K562 (cell line): Measurements from ENCODE around the gene DPEP2. TPM values are rescaled to one million over a fixed set of nuclear protein-coding genes. Genes with fewer than 3 reads are reported as not detected.

Experiments used
- ARID2 ChIP-seq: fragments of 450-650 bp; IDR thresholded peaks from 2 replicates; pipeline ENCODE4 v1.6.1; 2017; ENCODE audit warnings: antibody characterized with exemption, mild to moderate bottlenecking
- E2F6 ChIP-seq, 2 experiments: IDR thresholded peaks; 2 replicates each; pipeline ENCODE4 v1.6.1; 2011; ENCODE audit warnings: borderline replicate concordance in 1 of 2, control low read depth in 1 of 2, low read depth in 1 of 2, low read length in 1 of 2, mild to moderate bottlenecking in 1 of 2, mixed read lengths in 1 of 2, moderate library complexity in 1 of 2; ENCODE audit not compliant: insufficient read depth in 1 of 2, insufficient read length in 1 of 2, poor library complexity in 1 of 2, severe bottlenecking in 1 of 2; ENCODE audit errors: extremely low read depth in 1 of 2
- HDAC8 ChIP-seq: fragments of 450-650 bp; IDR thresholded peaks from 2 replicates; pipeline ENCODE4 v1.6.1; 2016; ENCODE audit warnings: mild to moderate bottlenecking, missing genetic modification characterization, moderate library complexity, missing compliant biosample characterization
- KDM5B ChIP-seq: fragments of 200-600 bp; sonication (generic); IDR thresholded peaks from 2 replicates; pipeline ENCODE4 v1.6.1; 2012; ENCODE audit warnings: low read depth, mild to moderate bottlenecking, moderate library complexity, low read length, control low read depth, inconsistent platforms; ENCODE audit not compliant: insufficient replicate concordance
- NUFIP1 ChIP-seq: fragments of 450-650 bp; IDR thresholded peaks from 2 replicates; pipeline ENCODE4 v1.6.1; 2018; ENCODE audit not compliant: partially characterized antibody
- PCBP2 ChIP-seq: fragments of 200-400 bp; formaldehyde crosslinking; IDR thresholded peaks from 2 replicates; pipeline ENCODE4 v1.6.1; 2018; ENCODE audit warnings: low read length, low read depth, mild to moderate bottlenecking, moderate library complexity; ENCODE audit not compliant: poor library complexity, severe bottlenecking
- RNF2 ChIP-seq: sonication (generic); IDR thresholded peaks from 2 replicates; pipeline ENCODE4 v1.6.1; 2016
- SMARCA5 ChIP-seq: fragments of 450-650 bp; IDR thresholded peaks from 2 replicates; pipeline ENCODE4 v1.6.1; 2016
- ZC3H11A ChIP-seq: IDR thresholded peaks from 2 replicates; pipeline ENCODE4 v1.6.1; 2012; ENCODE audit warnings: low read depth, low read length, improper control_type of control experiment
- ZMIZ1 ChIP-seq, 2 experiments: fragments of 150-350 bp in 1 of 2; IDR thresholded peaks; 2 replicates each; pipeline ENCODE4 v1.6.1; 2012 to 2016; ENCODE audit warnings: low read depth in 2 of 2, low read length in 2 of 2, mild to moderate bottlenecking in 1 of 2, moderate library complexity in 1 of 2
- ZNF134 ChIP-seq: fragments of 250-450 bp; sonication (Bioruptor Pico); conservative IDR thresholded peaks from 2 replicates; pipeline ENCODE4 v1.4.0; 2020
- ZNF24 ChIP-seq: fragments of 450-650 bp; IDR thresholded peaks from 2 replicates; pipeline ENCODE4 v1.6.1; 2016
- polyA plus RNA-seq, 8 experiments: library from polyadenylated mRNA; depleted of rRNA in 4 of 8; stranded (reverse) in 5 of 8; unstranded in 3 of 8; fragments of >200 nt; fragmentation: Nextera tagmentation in 2 of 8; fragmentation: Illumina TruSeq in 1 of 8; extraction: Ambion mirVana in 2 of 8; extraction: Trizol in 1 of 8; gene quantifications; 2 replicates each; pipeline versions ENCODE4 v1.2.1 to v1.2.3, GENCODE V29; 2011 to 2014; ENCODE audit warnings: inconsistent platforms in 1 of 8, missing spikeins in 1 of 8
- total RNA-seq, 7 experiments: library from RNA; depleted of rRNA in 6 of 7; stranded (reverse); fragments of >200 nt in 6 of 7; fragmentation: Illumina TruSeq in 2 of 7; extraction: Trizol in 2 of 7; gene quantifications; 2 replicates each; pipeline versions ENCODE4 v1.2.1 to v1.2.3, GENCODE V29; 2011 to 2021; ENCODE audit warnings: low replicate concordance in 1 of 7
- TF ChIP-seq, protein P1 (sequence below): sonication (generic); formaldehyde crosslinking; IDR thresholded peaks from 2 replicates; pipeline ENCODE4 v1.8.1; 2023; ENCODE audit warnings: mild to moderate bottlenecking, missing genetic modification reagents
- TF ChIP-seq, protein P2 (sequence below): fragments of 450-650 bp; IDR thresholded peaks from 2 replicates; pipeline ENCODE4 v1.6.1; 2016; ENCODE audit warnings: antibody characterized with exemption
- TF ChIP-seq, protein P3 (sequence below): sonication (generic); formaldehyde crosslinking; IDR thresholded peaks from 2 replicates; pipeline ENCODE4 v1.8.0; 2022; ENCODE audit warnings: missing genetic modification reagents, mild to moderate bottlenecking, borderline replicate concordance
- TF ChIP-seq, protein P4 (sequence below): fragments of 250-450 bp; sonication (Bioruptor Pico); IDR thresholded peaks from 2 replicates; pipeline ENCODE4 v1.8.0; 2022; ENCODE audit warnings: moderate library complexity, mild to moderate bottlenecking, inconsistent platforms

Gene DPEP2
- total and polyA plus RNA-seq, 9 of the 15 experiments (the other 6 are each of a cell fraction or from before 2014, with no cell fraction given), result 0.14 to 1.2 (median 0.38) TPM

DNA sequence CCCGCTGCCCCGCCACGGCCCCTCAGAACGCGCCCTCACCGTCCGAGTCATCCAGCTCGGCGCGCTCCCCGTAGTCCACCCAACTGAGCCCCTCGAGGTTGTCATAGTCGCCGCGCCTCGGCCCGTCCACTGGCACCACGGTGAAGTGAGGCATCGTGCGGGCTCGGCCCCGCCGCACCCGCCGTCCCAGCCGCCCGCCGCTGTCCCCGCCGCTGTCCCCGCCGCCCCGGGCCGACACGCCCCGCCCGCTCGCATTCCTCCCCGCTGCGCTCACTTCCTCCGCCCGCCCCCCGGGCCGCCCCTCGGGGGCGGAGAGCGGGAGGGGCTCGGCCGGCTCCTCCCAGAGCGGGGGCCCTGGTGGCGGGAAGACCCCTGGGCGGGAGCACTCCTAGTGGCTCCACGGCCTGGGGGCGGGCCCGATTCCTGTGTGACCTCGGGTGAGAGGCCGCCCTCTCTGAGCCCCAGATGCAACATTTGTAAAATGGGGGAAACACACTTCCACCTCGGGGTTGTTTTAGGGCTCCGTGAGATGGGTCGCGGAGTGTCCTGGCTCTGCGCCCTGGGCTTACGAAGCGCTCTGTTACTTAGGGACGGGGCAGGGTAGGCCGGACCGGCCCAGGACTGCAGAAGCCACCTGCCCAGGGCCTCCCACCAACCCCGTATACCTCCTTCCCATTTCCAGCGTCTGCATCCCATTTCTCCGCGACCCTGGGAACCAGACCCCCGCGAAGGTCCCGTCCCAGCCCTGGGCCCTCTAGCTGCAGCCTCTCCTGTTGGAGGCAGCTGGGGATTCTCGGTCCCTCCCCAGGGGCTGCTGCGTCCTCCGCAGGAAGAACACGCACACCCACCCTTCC, 30.7 kb downstream of the DPEP2 start, which contains the start of gene SLC12A4 (continued):
- TF ChIP-seq ZC3H11A (no peak), HDAC8 (tag) (no peak), ZNF134 (CRISPR knock-in tag) (no peak), NUFIP1 (no peak), E2F6 (IDR thresholded peaks at IDR 0.05; ENCODE audit: borderline replicate concordance in 1 of 2, extremely low read depth in 1 of 2, insufficient read depth in 1 of 2, insufficient read length in 1 of 2, low read depth in 1 of 2, low read length in 1 of 2, poor library complexity in 1 of 2, severe bottlenecking in 1 of 2) (peak; percentile 26 to 79), ZMIZ1 (IDR thresholded peaks at IDR 0.05; ENCODE audit: low read depth in 2 of 2, low read length in 2 of 2) (0 out of 4 replicates have a peak, but pooled peaks of 1 of the 2 experiments have one; percentile 5), RNF2 (no peak), ARID2 (no peak), KDM5B (peak; percentile 75), PCBP2 (no peak), ZNF24 (no peak), SMARCA5 (peak; percentile 99)
- TF ChIP-seq, protein P1, sequence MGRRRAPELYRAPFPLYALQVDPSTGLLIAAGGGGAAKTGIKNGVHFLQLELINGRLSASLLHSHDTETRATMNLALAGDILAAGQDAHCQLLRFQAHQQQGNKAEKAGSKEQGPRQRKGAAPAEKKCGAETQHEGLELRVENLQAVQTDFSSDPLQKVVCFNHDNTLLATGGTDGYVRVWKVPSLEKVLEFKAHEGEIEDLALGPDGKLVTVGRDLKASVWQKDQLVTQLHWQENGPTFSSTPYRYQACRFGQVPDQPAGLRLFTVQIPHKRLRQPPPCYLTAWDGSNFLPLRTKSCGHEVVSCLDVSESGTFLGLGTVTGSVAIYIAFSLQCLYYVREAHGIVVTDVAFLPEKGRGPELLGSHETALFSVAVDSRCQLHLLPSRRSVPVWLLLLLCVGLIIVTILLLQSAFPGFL (CRISPR knock-in tag), result no peak
- TF ChIP-seq, protein P2, sequence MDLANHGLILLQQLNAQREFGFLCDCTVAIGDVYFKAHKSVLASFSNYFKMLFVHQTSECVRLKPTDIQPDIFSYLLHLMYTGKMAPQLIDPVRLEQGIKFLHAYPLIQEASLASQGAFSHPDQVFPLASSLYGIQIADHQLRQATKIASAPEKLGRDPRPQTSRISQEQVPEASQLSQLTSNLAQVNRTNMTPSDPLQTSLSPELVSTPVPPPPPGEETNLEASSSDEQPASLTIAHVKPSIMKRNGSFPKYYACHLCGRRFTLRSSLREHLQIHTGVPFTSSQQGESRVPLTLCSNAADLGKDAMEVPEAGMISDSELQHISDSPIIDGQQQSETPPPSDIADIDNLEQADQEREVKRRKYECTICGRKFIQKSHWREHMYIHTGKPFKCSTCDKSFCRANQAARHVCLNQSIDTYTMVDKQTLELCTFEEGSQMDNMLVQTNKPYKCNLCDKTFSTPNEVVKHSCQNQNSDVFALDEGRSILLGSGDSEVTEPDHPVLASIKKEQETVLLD, result no peak
- TF ChIP-seq, protein P3, sequence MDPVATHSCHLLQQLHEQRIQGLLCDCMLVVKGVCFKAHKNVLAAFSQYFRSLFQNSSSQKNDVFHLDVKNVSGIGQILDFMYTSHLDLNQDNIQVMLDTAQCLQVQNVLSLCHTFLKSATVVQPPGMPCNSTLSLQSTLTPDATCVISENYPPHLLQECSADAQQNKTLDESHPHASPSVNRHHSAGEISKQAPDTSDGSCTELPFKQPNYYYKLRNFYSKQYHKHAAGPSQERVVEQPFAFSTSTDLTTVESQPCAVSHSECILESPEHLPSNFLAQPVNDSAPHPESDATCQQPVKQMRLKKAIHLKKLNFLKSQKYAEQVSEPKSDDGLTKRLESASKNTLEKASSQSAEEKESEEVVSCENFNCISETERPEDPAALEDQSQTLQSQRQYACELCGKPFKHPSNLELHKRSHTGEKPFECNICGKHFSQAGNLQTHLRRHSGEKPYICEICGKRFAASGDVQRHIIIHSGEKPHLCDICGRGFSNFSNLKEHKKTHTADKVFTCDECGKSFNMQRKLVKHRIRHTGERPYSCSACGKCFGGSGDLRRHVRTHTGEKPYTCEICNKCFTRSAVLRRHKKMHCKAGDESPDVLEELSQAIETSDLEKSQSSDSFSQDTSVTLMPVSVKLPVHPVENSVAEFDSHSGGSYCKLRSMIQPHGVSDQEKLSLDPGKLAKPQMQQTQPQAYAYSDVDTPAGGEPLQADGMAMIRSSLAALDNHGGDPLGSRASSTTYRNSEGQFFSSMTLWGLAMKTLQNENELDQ (CRISPR knock-in tag), result no peak
- TF ChIP-seq, protein P4, sequence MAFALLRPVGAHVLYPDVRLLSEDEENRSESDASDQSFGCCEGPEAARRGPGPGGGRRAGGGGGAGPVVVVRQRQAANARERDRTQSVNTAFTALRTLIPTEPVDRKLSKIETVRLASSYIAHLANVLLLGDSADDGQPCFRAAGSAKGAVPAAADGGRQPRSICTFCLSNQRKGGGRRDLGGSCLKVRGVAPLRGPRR, result no peak
